Measurements from ENCODE around the gene SUPT20HL1. TPM values are rescaled to one million over a fixed set of nuclear protein-coding genes. Genes with fewer than 3 reads are reported as not detected.

Gene SUPT20HL1
- total RNA-seq, 4 donors from 2014 or later, result 0.54 TPM; not detected in 3

DNA sequence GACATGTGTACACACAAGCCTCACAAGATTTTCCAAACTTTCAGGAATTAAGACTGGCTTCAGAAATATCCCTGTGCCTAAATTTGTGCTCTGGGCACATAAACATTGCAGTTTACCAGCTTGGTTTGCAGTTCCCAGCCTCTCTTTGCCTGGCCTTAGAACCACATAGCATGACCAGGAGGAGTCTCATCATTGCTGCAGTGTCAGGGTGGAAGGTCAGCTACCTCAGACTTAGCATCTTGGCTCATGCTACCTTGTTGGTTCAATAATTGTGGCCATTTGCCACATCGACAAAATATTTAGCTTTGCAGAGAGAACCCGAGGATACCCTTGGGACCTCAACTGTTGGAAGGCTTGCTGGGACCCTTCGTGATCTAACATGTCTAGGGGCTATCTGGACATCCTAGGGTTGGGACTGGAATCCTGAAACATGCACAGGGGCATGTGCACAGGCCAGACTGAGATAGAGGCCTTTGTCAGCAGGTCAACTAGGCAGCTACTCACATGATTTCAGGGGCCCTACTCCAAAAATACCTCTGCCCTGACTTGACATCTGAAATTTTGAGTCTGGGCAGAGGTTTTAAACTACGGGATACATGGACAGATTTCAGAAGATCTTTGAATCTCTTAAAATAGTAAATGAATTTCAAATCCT is 38.6 kb upstream of the SUPT20HL1 start:
- no peak for DNase-seq

DNA sequence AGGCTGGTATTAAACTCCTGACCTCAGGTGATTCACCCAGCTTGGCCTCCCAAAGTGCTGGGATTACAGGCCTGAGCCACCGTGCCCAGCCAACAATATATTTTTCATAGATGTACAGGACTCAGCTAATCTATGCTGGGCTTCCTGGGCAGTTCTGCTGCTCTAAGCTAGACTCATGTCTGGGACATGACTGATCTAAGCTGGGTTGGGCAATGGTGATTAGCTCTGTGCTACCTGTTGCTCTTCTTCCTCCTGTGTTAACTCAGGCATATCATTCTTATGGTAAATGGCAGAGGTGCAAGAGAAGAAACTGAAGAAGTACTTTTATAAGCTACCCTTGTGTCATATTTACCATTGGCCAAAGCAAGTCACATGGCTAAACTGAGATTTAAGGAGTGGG is 35.2 kb upstream of the SUPT20HL1 start:
- DNase-seq, result no peak
- H3K4me1 ChIP-seq, result no peaks in the 10 kb centered on the region
- no peaks in the 10 kb centered on the region for H3K36me3 ChIP-seq
- H3K9me3 ChIP-seq, result no peaks in the 10 kb centered on the region
- H3K4me3 ChIP-seq, result no peak overlapping the region
- H3K27ac ChIP-seq, result no peak overlapping the region
- H3K27me3 ChIP-seq, result no peaks in the 10 kb centered on the region
- TF ChIP-seq POLR2A (IDR thresholded peaks at IDR 0.05), result no peak
- TF ChIP-seq, protein P1, sequence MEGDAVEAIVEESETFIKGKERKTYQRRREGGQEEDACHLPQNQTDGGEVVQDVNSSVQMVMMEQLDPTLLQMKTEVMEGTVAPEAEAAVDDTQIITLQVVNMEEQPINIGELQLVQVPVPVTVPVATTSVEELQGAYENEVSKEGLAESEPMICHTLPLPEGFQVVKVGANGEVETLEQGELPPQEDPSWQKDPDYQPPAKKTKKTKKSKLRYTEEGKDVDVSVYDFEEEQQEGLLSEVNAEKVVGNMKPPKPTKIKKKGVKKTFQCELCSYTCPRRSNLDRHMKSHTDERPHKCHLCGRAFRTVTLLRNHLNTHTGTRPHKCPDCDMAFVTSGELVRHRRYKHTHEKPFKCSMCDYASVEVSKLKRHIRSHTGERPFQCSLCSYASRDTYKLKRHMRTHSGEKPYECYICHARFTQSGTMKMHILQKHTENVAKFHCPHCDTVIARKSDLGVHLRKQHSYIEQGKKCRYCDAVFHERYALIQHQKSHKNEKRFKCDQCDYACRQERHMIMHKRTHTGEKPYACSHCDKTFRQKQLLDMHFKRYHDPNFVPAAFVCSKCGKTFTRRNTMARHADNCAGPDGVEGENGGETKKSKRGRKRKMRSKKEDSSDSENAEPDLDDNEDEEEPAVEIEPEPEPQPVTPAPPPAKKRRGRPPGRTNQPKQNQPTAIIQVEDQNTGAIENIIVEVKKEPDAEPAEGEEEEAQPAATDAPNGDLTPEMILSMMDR (IDR thresholded peaks at IDR 0.05), result no peak

More for the DNA sequence above, 38.6 kb upstream of the SUPT20HL1 start:
- Histone ChIP-seq H3K36me3 (no peaks in the 10 kb centered on the region), H3K4me3 (no peak overlapping the region), H3K27ac (no peak overlapping the region), H3K9me3 (no peaks in the 10 kb centered on the region), H3K27me3 (no peaks in the 10 kb centered on the region), H3K4me1 (no peaks in the 10 kb centered on the region)
- TF ChIP-seq, protein P1 (IDR thresholded peaks at IDR 0.05), result no peak
- no peak for TF ChIP-seq POLR2A (IDR thresholded peaks at IDR 0.05)

- no peak overlapping the region for H3K27ac ChIP-seq
- no peaks in the 10 kb centered on the region for H3K4me1 ChIP-seq
- H3K36me3 ChIP-seq, result no peaks in the 10 kb centered on the region
- H3K27me3 ChIP-seq, result no peaks in the 10 kb centered on the region
- H3K4me3 ChIP-seq, result no peak overlapping the region
- no peaks in the 10 kb centered on the region for H3K9me3 ChIP-seq
- no peak for TF ChIP-seq POLR2A (IDR thresholded peaks at IDR 0.05)
- TF ChIP-seq, protein P1 (IDR thresholded peaks at IDR 0.05), result no peak
- no peak for DNase-seq
These were observed 27.6 kb upstream of the SUPT20HL1 start for GRCh38 chrX:24332878-24333277.

DNA sequence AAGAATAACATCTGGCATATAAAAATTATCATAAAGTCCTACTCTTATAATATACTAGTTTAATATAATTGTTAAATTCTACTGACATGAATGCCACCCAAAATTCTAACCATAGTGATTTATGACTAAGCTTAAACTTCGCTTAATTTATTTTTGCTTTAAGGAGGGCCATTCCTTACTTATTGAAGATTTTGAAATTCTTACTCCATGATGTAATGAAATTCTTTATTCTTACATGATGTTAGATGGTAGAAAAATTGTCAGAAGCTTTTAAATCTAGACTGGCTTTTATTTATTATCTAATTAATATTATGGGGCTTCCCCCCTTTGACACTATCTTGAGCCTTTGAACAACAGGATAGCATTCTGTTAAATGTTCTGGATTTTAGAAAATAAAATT is 27.1 kb upstream of the SUPT20HL1 start:
- no peak overlapping the region for H3K4me3 ChIP-seq
- TF ChIP-seq, protein P1 (IDR thresholded peaks at IDR 0.05), result no peak
- no peak for TF ChIP-seq POLR2A (IDR thresholded peaks at IDR 0.05)
- H3K27me3 ChIP-seq, result no peaks in the 10 kb centered on the region
- no peaks in the 10 kb centered on the region for H3K36me3 ChIP-seq
- H3K27ac ChIP-seq, result no peak overlapping the region
- H3K4me1 ChIP-seq, result no peaks in the 10 kb centered on the region
- DNase-seq, result no peak
- no peaks in the 10 kb centered on the region for H3K9me3 ChIP-seq

GRCh38 chrX:24334461-24334860 is 26.0 kb upstream of the SUPT20HL1 start:
- no peak overlapping the region for H3K27ac ChIP-seq
- no peaks in the 10 kb centered on the region for H3K9me3 ChIP-seq
- no peak overlapping the region for H3K4me3 ChIP-seq
- TF ChIP-seq, protein P1 (IDR thresholded peaks at IDR 0.05), result no peak
- TF ChIP-seq POLR2A (IDR thresholded peaks at IDR 0.05), result no peak
- no peak for DNase-seq
- no peaks in the 10 kb centered on the region for H3K4me1 ChIP-seq
- H3K36me3 ChIP-seq, result no peaks in the 10 kb centered on the region
- H3K27me3 ChIP-seq, result no peaks in the 10 kb centered on the region

- Histone ChIP-seq H3K27ac (no peak overlapping the region), H3K36me3 (no peaks in the 10 kb centered on the region), H3K4me3 (no peak overlapping the region), H3K9me3 (no peaks in the 10 kb centered on the region), H3K4me1 (no peaks in the 10 kb centered on the region), H3K27me3 (no peaks in the 10 kb centered on the region)
- no peak for DNase-seq
- TF ChIP-seq, protein P1 (IDR thresholded peaks at IDR 0.05), result no peak
These were observed 24.6 kb upstream of the SUPT20HL1 start for GRCh38 chrX:24335871-24336270.

Data from Peyer's patch (tissue), 4 donors.